Activated CD4-positive, CD25-positive, alpha-beta regulatory T cell treated with anti-CD3 and anti-CD28 coated beads, Interleukin-2, amount 50 U/mL, for 24 hours (primary cell): ENCODE data around the gene KLF7.

Experiments used
- ATAC-seq, 2 donors: fragments of 150-1000 bp; cut with Tn5 transposase; one replicate each; pipeline ENCODE4 v1.10.0; 2021; ENCODE audit warnings: mild to moderate bottlenecking in 1 of 2, moderate library complexity in 1 of 2

KLF7 gene

GRCh38 chr2:207088839-207089238 lies 76.9 kb downstream of the KLF7 start:
- ATAC-seq = no peak

- ATAC-seq = no peak
Measured at GRCh38 chr2:207088276-207088675, 77.5 kb downstream of the KLF7 start.

- no peak for ATAC-seq
Measured at GRCh38 chr2:207087046-207087902, 78.5 kb downstream of the KLF7 start.

GRCh38 chr2:207086136-207086535 lies 79.6 kb downstream of the KLF7 start:
- no peak for ATAC-seq

- no peak for ATAC-seq
Measured at GRCh38 chr2:207085110-207085509, 80.6 kb downstream of the KLF7 start.

GRCh38 chr2:207083361-207084110 lies 82.2 kb downstream of the KLF7 start:
- no peak for ATAC-seq

- ATAC-seq = no peak
Measured at GRCh38 chr2:207082619-207083018, 83.1 kb downstream of the KLF7 start.

GRCh38 chr2:207078186-207078798 lies 87.5 kb downstream of the KLF7 start:
- ATAC-seq = no peak

GRCh38 chr2:207077266-207077665 lies 88.5 kb downstream of the KLF7 start:
- no peak for ATAC-seq

GRCh38 chr2:207075456-207075855 lies 90.3 kb downstream of the KLF7 start:
- ATAC-seq = no peak

GRCh38 chr2:207073801-207074678 lies 91.7 kb downstream of the KLF7 start:
- ATAC-seq = peak; percentile 80

- no peak for ATAC-seq
Measured at GRCh38 chr2:207073412-207073800, 92.3 kb downstream of the KLF7 start.

- no peak for ATAC-seq
Measured at GRCh38 chr2:207072571-207072970, 93.2 kb downstream of the KLF7 start.

GRCh38 chr2:207071820-207072219 lies 93.9 kb downstream of the KLF7 start:
- ATAC-seq = no peak

- ATAC-seq = no peak
Measured at GRCh38 chr2:207067473-207067872, 98.3 kb downstream of the KLF7 start.

- ATAC-seq = no peak
Measured at GRCh38 chr2:207066791-207067460, 98.8 kb downstream of the KLF7 start.

GRCh38 chr2:207066166-207066565 lies 99.6 kb downstream of the KLF7 start:
- no peak for ATAC-seq

- no peak for ATAC-seq
Measured at GRCh38 chr2:207064128-207064690, 101.5 kb downstream of the KLF7 start.

- no peak for ATAC-seq
Measured at GRCh38 chr2:207061181-207061580, 104.6 kb downstream of the KLF7 start.

GRCh38 chr2:207055257-207055656 lies 110.5 kb downstream of the KLF7 start:
- no peak for ATAC-seq

- ATAC-seq = no peak
Measured at GRCh38 chr2:207054521-207054920, 111.2 kb downstream of the KLF7 start.
